ENCODE data around the gene TAAR2.
"Not testable (repeated sequence)": the region's sequence is repeated elsewhere in the genome, so short reads cannot be mapped to it uniquely, and the experiment has no call there.

TAAR2 gene, protein sequence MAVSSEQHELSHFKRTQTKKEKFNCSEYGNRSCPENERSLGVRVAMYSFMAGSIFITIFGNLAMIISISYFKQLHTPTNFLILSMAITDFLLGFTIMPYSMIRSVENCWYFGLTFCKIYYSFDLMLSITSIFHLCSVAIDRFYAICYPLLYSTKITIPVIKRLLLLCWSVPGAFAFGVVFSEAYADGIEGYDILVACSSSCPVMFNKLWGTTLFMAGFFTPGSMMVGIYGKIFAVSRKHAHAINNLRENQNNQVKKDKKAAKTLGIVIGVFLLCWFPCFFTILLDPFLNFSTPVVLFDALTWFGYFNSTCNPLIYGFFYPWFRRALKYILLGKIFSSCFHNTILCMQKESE

DNA sequence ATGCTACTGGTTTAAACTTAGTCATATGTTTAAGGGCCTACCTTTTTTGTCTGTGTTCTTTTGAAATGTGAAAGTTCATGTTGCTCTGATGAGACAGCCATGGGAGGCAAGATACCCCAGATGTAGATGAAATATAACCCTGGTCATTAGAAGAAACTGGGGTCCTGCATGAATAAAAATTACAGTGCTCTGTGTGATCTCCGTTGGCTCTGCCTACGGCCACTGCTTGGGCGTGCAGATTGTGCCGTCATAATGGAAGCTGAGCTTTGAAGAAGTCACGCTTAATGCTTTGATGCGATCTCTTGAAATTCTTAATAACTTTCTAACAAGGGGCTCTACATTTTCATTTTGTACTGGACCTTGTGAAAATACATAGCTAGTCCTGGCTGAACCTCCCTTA is at the start of gene TAAR2:
Gene TAAR2 (minus strand): TSS at position 101 of the 400 bp plus-strand sequence. CDS start 0 bp downstream, at position 101.
- no peak for DNase-seq

DNA sequence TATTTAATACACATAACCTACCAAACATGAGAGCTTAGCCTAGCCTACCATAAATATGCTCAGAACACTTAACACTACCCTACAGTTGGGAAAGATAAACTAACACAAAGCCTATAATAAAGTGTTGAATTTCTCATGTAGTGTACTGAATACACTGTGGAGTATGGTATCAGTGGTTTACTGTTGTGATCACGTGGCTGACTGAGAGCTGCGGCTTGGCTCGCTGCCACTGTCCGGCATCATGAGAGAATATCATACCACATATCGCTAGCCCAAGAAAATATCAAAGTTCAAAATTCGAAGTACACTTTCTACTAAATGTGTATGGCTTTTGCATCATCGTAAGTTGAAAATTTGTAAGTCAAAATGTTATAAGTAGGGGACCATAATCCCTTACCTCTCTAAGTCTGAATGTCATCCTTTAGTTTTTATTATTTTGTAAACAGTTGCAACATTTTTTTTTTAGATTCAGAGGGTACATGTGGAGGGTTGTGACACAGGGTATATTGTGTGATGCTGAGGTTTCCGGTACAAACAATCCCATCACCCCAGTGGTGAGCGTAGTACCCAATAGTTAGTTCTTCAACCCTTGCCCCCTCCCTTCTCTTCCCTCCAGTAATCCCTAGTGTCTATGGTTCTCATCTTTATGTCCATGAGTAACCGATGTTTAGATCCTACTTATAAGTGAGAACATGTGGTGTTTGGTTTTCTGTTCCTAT is 49.5 kb upstream of the TAAR2 start:
- no peak for DNase-seq

DNA sequence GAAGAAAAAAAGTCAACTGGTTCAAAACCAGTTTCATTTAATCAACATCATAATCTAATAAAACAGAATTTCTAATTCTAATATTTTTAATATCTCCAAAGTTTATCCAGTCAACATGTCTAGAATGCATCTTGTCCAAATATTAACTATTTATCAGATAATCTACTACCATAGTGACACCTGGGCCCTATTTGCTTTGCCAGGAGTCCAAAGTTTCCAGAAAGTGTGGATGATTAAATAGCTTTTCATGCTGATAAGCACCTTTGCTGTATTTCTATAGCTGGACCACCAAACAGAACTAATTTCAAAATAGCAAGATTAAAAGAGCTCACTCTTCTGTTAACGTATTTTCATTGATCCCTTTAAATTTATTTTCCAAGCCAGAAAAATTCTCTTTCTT is 47.2 kb upstream of the TAAR2 start:
- DNase-seq: no peak

DNA sequence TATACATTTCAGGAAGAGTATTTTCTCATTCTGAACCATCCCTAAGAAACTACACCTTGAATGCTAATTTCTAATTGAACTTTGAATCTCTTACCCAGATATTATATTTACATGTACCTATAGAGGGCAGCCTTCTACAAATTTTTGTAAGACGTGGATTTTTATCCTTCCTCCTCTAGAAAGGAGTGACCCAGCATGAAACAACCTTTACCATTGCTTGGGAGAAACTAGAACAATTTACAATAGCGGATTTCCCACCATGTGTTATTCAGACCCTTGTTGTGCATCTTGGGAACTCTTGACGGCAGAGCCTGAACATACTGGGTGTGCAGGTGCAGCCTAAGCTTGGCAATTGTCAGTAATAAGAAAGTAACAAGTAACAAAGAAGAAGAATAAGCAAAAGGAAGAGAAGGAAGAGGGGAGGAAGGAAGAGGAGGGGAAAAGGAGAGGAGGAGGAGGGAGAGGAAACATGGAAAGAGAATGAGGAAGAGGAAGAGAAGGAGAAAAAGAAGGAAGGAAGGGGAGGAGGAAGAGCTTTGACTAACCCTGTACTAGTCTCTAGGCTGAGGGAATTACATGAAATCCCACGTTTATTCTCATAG is 45.7 kb upstream of the TAAR2 start:
- DNase-seq: no peak

DNA sequence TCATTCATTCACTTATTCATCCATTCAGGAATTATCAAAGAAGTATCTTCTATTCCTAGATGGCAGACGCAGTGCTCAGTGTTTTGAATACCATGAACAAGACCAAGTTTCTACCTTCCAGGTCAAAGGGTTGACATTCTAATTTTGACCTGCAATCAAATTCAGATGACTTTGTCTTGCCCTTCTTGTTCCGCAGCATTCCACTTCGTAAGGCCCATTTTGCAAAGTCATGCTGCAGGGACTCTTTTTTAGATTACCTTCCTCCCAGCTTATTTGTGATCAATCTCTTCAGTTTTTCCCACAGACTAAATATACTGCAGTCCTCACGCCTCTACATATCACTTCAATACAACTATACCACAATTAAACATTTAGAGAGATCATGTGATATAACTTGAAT is 42.0 kb upstream of the TAAR2 start:
- no peak for DNase-seq

DNA sequence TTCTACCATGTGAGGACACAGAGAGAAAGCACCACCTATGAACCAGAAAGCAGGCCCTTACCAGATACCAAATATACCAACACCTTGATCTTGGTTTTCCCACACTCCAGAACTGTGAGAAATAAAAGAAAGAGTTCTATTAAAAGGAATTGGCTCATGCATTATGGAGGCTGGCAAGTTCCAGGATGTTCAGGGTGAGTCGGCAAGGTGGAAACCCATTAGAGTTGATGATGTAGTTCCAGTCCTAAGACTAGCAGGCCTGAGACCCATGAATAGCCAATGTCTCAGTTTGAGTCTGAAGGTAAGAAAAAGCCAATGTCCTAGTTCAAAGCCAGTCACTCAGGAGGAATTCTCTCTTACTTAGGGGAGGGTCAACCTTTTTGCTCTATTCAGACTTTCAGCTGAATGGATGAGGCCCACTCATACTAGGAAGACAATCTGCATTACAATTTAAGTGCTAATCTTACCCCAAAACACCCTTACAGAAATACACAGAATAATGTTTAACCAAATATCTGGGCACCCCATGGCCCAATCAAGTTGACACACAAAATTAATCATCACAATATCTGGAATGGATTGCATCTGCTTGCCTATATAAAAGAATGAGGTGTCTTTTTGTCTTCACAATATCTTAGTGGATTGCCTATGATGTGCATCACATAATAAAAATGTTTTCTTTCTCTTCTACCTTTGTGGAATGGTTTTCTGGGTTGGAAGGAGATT is 40.4 kb upstream of the TAAR2 start:
- DNase-seq: no peak

DNA sequence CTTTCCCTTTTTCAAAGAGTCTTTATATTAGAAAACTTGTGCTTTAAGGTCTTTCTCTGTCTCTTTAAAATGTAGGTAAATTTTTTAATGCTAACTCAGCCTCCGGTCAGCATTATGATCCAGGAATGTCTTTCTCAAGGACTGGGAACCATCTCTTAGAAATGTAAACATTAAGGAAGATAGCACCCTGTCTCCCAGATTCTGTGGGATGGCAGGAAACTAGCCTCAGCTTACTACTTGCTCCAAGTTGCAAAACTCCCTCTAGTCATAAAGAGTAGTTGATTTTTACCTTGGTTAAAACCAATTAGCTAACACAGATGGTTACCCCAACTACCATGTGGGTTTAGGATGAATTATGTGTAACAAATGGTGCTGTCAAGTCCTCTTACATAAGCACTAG is 39.6 kb upstream of the TAAR2 start:
- DNase-seq: no peak

DNA sequence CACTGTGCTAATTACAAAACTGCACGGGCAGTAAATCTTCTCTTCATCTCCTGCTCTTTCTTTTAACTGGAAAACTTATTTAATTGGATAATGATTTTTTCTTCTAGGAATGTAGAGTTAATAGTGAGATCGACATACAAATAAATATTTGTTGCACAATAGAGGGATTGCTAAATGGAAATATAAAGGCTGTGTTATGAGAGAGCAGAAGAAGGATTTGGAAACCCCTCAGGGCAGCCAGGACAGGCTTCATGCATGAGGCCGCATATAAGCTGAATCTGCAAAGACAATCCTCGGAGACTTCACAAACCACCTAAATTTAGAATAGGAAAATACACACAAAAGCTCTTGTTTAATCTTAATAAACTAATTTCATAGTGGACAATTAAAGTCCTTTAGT is 37.8 kb upstream of the TAAR2 start:
- no peak for DNase-seq

DNA sequence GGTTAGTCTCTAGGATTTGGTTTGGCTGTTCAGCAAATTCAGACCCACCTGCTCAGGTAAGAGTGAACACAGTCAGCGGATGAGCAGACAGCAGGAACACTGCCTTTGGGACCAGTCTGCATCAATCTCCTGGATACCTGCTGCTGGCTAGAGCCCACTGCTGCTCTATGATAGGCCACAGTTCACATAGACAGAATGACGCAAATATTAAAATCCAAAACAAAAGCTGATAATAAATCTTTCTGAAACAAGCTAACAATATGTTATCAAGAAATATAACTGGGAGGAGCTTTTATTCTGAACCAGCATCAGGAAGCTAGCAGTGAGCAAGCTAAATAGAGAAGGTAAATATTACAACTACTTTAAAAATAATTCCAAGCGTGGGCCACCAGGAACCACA is 35.0 kb upstream of the TAAR2 start, which contains the start of gene TAAR1:
Gene TAAR1 (minus strand): TSS at position 101 of the 400 bp plus-strand sequence. CDS start 13,179 bp downstream, outside the sequence.
- no peak for DNase-seq

DNA sequence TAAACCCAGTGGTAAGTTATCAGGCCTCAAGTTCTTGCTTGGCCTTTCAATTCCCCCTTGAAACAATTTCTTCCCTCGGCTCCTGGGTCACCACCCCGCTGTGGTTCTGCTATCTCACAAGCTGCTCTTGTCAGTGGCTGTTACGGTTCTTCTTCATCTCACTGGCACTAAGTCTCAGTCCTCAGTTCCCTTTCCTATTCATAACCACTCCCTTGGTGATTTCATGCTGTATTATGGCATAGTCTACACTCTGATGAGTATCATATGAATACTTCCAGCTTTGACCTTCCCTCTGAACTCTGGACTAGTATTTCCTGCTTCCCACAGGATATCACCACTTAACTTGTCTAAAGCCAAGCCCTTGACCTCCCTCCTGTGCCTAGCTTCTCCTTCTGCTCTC is 27.0 kb upstream of the TAAR2 start:
- no peak for DNase-seq

DNA sequence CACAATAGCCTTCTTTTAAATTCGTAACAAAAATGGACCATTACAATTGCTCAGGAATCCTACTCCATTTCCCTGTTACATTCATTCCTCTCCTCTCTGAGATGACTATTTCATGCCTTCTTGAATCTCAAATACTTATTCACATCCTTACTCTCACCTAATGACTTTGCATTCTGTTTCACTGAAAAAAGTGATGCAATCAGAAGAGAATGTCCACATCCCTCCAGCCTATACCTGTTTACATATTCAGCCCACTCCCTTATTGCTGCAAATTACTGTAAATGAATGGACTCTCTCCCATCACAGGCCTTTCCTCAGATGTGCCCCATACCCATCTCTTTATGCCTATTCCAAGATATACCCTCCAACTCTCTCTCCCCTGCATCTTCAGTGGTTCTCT is 26.4 kb upstream of the TAAR2 start:
- no peak for DNase-seq

DNA sequence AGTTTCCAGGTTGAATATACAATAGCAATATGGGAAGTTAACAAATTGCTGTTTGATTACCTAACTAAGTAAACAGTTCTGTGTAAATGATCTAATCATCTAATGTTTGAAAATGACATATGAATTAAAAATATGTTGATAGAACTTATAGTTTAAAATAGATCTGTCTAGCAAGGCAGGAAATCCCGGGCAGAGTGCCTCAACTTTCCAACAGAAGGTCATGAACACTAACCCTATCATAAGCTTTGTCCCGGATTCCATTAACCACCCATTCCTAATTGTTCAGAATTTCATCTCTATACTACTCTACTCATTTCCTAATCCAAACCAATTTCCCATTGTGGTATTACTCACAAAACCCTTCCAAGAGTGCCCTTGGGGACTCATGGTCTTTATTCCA is 24.8 kb upstream of the TAAR2 start:
- DNase-seq: no peak

DNA sequence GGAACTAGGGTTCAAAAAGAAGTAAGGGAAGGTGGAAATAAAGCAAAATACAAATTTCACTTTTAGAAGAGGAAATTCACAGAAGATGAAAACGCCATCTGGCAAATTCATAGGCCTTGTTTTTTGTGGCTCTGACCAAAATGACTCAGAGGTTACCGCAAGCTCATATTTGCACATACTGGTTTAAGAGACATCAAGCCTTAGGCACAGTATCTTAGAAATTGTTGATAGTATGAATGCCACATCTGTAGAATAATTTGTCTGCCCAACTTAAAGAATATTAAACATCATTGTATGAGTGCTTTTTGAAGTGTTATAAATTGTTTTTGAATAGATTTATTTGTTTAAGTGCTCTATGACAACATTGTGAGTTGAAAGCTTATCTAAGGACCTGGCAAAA is 24.3 kb upstream of the TAAR2 start:
- no peak for DNase-seq

DNA sequence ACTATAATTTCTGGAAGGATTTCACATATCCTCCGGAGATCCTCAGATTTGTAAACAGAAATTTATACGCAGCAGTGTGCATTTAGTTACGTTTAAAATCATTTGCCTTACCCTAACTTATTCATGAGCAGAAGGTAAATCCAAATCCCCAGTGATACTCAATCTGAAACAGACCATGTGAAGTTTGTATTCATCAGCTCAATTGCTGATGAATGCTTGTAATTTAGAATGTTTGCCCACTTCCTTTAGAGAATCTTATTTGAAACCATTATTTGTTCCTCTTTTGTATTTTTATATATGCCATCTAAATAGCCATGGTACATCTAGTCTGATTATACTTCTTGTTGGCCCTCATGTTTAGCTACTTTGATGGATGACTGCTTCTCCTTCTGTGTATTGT is 19.5 kb upstream of the TAAR2 start:
- DNase-seq: no peak

DNA sequence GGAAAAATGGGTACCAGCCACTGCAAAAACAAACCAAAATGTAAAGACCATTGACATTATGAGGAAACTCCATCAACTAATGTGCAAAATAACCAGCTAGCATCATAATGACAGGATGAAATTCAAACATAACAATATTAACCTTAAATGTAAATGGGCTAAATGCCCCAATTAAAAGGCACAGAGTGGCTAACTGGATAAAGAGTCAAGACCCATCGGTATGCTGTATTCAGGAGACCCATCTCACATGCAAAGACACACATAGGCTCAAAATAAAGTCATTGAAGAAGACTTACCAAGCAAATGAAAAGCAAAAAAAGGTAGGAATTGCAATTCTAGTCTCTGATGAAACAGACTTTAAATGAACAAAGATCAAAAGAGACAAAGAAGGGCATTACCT is 13.1 kb upstream of the TAAR2 start:
- DNase-seq: not testable (repeated sequence)

DNA sequence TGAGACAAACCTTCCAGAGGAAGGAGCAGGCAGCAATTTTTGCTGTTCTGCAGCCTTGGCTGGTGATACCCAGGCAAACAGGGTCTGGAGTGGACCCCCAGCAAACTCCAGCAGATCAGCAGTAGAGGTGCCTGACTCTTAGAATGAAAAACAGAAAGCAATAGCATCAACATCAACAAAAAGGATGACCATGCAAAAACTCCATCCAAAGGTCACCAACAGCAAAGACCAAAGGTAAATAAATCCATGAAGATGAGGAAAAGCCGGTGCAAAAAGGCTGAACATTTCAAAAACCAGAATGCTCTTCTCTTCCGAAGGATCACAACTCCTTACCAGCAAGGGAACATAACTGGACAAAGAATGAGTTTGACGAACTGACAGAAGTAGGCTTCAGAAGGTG is 11.8 kb upstream of the TAAR2 start:
- DNase-seq: not testable (repeated sequence)

DNA sequence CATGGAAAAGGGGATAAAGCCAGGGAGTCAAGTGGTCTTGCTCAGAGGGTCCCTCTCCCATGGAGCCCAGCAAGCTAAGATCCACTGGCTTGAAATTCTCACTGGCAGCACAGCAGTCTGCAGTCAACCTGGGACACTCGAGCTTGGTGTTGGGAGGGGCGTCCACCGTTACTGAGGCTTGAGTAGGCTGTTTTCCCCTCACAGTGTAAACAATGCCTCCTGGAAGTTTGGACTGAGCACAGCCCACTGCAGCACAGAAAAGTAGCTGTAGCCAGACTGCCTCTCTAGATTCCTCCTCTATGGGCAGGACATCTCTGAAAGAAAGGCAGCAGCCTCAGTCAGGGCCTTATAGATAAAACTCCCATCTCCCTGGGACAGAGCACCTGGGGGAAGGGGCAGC is 11.2 kb upstream of the TAAR2 start:
- not testable (repeated sequence) for DNase-seq

DNA sequence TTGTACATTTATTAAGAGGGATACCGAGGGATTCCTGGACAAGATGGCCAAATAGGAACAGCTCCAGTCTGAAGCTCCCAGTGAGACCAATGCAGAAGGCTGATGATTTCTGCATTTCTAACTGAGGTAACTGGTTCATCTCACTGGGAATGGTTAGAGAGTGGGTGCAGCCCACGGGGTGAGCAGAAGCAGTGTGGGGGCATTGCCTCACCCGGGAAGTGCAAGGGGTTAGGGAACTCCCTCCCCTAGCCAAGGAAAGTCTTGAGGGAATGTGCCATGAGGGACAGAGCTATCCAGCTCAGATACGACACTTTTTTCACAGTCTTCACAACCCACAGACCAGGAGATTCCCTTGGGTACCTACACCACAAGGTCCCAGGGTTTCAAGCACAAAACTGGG is 10.7 kb upstream of the TAAR2 start:
- DNase-seq: no peak

DNA sequence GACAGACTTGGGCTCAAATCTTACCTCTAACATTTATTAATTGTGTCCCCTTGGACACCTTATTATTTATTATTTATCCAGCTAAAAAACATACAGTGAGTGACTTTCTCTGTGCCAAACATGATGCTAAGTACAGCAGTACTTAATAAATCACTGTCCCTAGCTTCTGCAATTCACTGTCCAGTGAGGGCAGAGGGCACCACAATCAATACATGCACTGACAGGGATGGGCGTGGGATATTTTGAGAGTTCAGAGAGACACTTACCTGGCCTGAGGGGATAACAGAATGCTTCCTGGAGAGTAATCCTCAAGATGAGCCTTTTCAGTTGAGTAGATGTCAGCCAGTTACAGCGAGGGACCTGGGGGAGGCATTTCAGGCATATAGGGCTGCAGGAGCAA is 9.3 kb upstream of the TAAR2 start:
- DNase-seq: no peak

DNA sequence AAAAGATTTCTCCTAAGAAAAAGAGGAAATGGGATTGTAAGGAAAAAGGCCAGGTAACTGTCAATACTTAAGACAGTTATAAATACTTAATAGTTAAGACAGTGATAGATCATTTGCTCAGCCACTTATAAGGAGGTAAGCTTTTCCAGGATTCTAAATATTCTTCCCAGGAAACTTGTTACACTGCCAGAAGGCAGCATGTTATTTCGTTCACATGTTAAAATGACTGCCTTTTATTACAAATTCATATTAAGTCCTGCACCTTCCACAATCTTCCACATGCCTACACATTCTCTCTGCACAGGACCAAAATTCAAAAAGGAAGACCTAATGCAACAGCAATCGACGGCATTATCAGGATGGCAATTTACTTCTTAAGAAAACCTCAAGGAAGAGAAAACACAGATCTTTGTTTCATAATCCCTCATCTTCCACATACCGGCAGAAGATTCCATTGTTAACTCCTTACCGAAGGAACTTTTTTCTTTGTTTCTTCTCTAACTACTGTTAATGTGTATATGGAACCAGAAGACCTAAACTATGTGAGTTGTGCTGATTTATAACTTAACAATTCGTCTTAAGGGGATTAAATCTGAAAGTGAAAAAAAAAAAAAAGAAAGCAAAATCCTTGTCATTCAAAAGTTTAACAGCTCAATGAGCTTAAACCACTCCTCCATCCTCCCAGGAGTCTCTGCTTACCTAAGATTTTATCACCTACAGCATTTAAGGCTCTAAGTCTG is 799 bp downstream of the TAAR2 start:
- DNase-seq: no peak

DNA sequence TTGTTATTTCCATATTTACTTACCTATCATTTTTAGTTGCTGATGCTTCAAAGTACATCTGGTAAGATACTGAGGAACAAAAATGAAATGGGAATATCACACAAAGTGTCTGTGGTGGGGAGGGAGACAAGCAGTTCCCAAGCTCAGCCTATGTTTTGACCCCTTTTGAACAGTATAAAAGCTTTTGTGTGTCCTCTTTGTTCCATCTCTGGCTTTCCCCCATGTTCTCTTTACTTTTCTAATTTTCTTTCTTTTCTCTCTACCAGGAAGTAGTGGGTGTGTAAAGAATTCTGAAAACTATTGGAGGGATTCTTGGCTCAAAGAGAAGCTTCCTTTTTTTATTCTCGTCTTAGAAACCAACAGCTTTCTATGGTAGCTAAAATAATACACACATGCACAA is 7.4 kb downstream of the TAAR2 start:
- DNase-seq: no peak

DNA sequence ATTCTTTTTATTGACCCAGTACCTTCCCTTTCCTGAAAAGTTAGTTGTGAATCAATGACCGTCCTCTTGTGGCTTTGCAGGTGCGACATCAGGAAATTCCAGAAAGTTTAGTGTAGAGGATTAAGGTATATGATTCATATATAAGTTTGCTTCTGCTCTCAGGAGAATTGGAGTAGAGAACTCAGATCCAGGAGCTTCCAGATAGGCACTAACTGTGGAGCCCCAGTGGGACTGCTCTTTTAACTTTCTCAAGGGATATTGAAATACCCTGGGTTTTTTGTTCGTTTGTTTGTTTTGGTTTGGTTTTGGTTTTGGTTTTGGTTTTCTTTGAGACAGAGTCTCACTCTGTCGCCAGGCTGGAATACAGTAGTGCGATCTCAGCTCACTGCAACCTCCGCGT is 9.5 kb downstream of the TAAR2 start:
- no peak for DNase-seq

All from NCI-H345 (cell line).